D721Med (cell line): ENCODE data around the gene CHURC1.
A peak's percentile ranks its signal among the peaks of the same experiment; 100 is the strongest.

Experiments used
- DNase-seq: peaks from one replicate; pipeline ENCODE4 v3.0.0; 2011; ENCODE audit warnings: low spot score; ENCODE audit not compliant: insufficient read length
- FAIRE-seq: peaks from 2 replicates; lab custom pipeline; 2011; peaks lifted over from hg19 to GRCh38; lab: Jason Lieb, UNC
- CTCF ChIP-seq: IDR thresholded peaks from 2 replicates; pipeline ENCODE4 v1.5.1; 2012; ENCODE audit warnings: mild to moderate bottlenecking, control low read depth; ENCODE audit not compliant: insufficient read depth; ENCODE audit errors: missing control alignments

The CHURC1 gene

DNA sequence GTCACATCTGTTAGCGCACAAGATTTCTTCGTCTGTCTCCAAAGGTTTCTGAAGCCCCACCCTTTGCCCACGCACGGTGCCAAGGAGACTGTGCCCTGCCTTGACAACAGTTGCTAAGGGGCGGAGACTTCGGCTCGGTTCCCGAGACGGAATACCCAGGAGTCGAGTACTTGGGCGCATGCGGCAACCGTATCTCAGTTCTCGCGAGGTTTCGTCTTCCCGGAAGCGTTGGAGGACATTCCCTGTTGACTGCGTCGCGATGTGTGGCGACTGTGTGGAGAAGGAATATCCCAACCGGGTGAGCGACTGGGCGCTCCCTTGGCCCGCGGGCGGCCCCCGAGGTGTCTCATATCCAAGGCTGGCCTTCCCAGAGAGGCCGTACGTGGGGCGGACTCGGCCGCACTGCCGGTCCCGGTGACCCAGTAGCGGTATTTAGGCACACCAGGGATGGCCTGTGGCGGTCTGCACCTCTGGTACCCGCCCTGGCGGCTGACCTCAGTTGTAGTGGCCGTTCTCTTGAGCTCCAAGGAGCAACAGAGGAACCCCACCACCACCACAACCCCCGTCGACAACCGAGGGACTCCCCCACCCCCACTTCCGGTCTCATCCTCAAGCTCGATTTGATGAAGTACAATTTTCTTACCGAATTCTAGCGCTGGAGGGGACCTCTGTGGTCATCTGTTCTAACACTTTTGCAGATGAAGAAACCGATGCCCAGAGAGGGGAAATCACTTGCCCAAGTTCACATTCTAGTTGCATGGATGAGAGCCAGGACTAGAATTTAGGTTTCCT lies at the start of gene CHURC1:
Gene CHURC1 (plus strand): TSS at position 219 of the 792 bp plus-strand sequence. CDS start 41 bp downstream, at position 260.
- peak; percentile 64 for DNase-seq
- peak; percentile 48 for FAIRE-seq
- TF ChIP-seq CTCF, result no peak

GRCh38 chr14:64865109-64865508 lies 49.1 kb upstream of the CHURC1 start:
- FAIRE-seq (no peak), DNase-seq (no peak)
- TF ChIP-seq CTCF, result no peak

DNA sequence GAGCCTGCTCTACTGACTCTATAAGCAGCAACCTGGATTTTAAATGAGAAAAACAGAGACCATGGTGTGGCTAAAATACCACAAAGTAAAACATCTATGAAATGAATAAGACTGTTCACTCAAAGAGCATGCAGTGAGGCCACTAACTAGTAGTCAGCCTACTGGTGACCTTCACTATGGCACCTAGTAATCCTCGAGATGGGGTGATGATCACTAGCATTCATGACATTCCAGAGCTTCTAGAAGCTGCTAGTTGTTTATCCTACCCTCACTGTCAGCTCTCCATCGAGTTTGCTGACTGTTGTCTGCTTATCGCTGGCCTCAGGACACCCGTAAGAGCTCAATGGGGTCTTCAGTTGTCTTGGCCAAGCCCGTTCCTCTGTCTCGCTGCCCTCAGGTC lies 48.3 kb upstream of the CHURC1 start:
- no peak for TF ChIP-seq CTCF
- no peak for DNase-seq
- FAIRE-seq, result no peak

DNA sequence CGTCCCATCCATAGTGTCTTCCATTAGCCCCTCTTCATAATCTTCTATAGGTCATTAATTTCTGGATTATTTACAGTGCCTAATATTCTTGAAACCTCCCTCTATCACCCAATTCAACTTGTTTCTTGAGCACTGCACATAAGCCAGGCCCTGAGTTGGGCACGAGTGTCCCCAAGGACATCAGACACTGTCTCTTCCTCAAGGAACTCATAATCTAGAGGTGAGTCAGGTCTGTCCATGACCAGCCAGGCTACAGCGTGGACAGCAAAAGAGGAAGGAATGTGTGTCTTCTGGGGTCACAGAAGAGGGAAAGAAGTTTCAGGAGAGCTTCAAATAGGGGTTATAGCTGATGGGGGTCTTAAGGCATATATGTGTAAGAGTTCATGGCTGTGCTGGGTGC lies 47.1 kb upstream of the CHURC1 start:
- DNase-seq (no peak), FAIRE-seq (no peak)
- TF ChIP-seq CTCF, result no peak

DNA sequence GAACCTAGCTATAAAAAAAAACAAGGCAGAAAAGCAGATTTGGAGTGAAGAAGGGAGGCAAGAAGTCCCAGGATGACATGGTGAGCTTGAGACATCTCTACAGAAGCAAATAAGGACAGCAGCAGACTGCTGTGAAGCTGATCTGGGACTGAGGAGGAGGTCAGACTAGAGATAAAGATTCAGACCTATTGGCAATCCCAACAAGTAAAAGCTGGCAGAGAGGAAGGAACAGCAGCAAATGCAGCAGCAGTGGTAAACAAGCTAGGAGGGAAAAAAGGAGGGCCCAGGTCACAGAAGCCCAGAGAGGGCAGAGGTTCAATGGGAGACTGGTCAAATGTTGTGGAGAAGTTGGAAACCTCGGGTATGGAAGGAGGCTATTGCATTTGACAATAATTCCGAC lies 45.9 kb upstream of the CHURC1 start:
- no peak for DNase-seq
- no peak for FAIRE-seq
- no peak for TF ChIP-seq CTCF

DNA sequence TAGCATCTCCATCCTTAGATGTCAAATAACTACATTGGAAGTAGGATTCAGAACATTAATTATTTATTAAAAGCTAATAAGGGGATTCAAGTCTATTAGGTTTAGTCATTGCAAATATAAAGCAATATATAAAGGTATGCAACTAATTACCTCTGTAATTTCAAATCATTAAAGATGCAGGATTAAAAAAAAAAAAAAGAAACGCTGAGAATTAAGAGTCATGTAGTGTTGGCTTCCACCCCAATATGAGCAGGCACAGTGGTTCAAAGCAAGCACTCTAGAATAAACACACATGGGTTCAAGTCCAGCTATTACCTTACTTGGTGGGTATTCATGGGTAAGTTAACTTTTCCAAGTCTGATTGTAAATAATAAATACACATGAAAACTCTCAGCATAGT lies 45.4 kb upstream of the CHURC1 start:
- FAIRE-seq, result no peak
- TF ChIP-seq CTCF, result no peak
- DNase-seq, result no peak

DNA sequence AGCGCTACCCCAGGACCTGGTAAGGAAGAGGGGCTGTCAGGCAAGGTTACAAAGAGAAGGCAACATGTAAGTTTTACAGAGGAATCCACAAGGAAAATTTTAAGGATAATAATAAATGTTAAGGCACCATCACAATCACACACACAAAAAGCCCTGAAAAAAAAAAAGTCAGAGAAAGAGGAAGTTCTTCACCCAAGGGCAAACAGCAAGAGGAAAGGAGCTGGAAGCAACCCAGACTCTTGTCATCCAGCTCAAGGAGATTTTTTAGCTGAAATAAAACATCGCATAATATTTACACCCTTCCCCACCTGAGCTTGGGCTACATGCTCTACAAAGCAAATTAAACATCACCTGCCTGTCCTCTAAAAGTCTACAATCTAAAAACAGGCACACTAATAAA lies 44.1 kb upstream of the CHURC1 start:
- no peak for TF ChIP-seq CTCF
- FAIRE-seq (no peak), DNase-seq (no peak)
